ENCODE data around the gene DCAF5. TPM values are rescaled to one million over a fixed set of nuclear protein-coding genes. Genes with fewer than 3 reads are reported as not detected.

DCAF5 gene
- total and polyA plus RNA-seq, 2 of the 8 experiments (the other 6 are each of a cell fraction or from before 2014, with no cell fraction given) = 24.3 to 31.0 TPM

GRCh38 chr14:69064596-69064995 is 88.3 kb downstream of the DCAF5 start:
- Histone ChIP-seq H3K9me3 (ENCODE audit: insufficient read depth in 2 of 2, low read depth in 1 of 2, low read length in 1 of 2) (no peaks in the 10 kb centered on the region), H3K23me2 (ENCODE audit: low read depth, low read length) (no peaks in the 10 kb centered on the region), H2BK15ac (ENCODE audit: low read length) (no peak overlapping the region), H3K36me3 (ENCODE audit: control insufficient read depth in 2 of 4, insufficient read depth in 4 of 4, low read length in 3 of 4) (peaks cover 0 to 4% (median 3%) of the 10 kb centered on the region in 4 experiments; a peak in 1 of 8 replicates), H3K79me1 (ENCODE audit: low read depth, low read length) (no peaks in the 10 kb centered on the region), H4K8ac (ENCODE audit: extremely low read depth, insufficient read depth, low read length) (no peak overlapping the region), H4K20me1 (replicated peaks in 1 of 2; ENCODE audit: control insufficient read depth in 1 of 2, insufficient read depth in 2 of 2, low read length in 2 of 2) (no peaks in the 10 kb centered on the region), H3K4me1 (replicated peaks in 1 of 4; ENCODE audit: control insufficient read depth in 3 of 4, insufficient read depth in 4 of 4, low read length in 3 of 4) (no peaks in the 10 kb centered on the region), H3K79me2 (ENCODE audit: control insufficient read depth in 1 of 2, insufficient read depth in 2 of 2, low read length in 2 of 2) (no peaks in the 10 kb centered on the region), H3K4ac (replicated peaks; ENCODE audit: insufficient read length, low read depth, low read length) (no peak overlapping the region), H2AK5ac (ENCODE audit: low read depth, low read length) (no peak overlapping the region), H2BK120ac (replicated peaks; ENCODE audit: low read depth, low read length) (no peak overlapping the region), H3K18ac (ENCODE audit: extremely low read depth, low read length) (no peak overlapping the region), H3K27ac (ENCODE audit: low read depth, low read length) (no peak overlapping the region), H3K9ac (replicated peaks in 1 of 4; ENCODE audit: extremely low read depth in 1 of 4, low read depth in 3 of 4, low read length in 3 of 4) (no peak overlapping the region), H2BK12ac (ENCODE audit: low read depth, low read length) (no peak overlapping the region), H3K56ac (replicated peaks; ENCODE audit: insufficient read length, low read depth, low read length) (no peak overlapping the region), H4K5ac (ENCODE audit: insufficient read length, low read depth, low read length) (no peak overlapping the region), H4K91ac (replicated peaks; ENCODE audit: insufficient read length, low read length) (no peak overlapping the region), H3K23ac (ENCODE audit: insufficient read length) (no peak overlapping the region), H3K27me3 (replicated peaks in 1 of 4; ENCODE audit: control insufficient read depth in 3 of 4, extremely low read depth in 1 of 4, insufficient read depth in 3 of 4, low read length in 3 of 4) (no peaks in the 10 kb centered on the region), H2AFZ (ENCODE audit: low read length) (no peak overlapping the region), H3K4me2 (ENCODE audit: insufficient read depth in 1 of 2, low read depth in 2 of 2, low read length in 2 of 2) (no peak overlapping the region), H2BK20ac (ENCODE audit: low read length) (no peak overlapping the region), H3K14ac (ENCODE audit: insufficient read length) (no peak overlapping the region), H2BK5ac (ENCODE audit: low read depth, low read length) (no peak overlapping the region), H3K4me3 (ENCODE audit: extremely low read depth in 1 of 4, insufficient read depth in 2 of 4, low read depth in 3 of 4, low read length in 4 of 4) (no peak overlapping the region)
- FAIRE-seq (no peak), DNase-seq (ENCODE audit: low read depth in 1 of 2, low spot score in 2 of 2) (no peak)
- ChIA-PET CTCF (ENCODE audit: partially characterized antibody) (interaction anchor here (0.6 to 3.4 kb wide), 6 partner anchors 8 to 183 kb away, joined by 3 to 10 read pairs (median 4); no protein-coding TSS in a partner anchor), POLR2A (ENCODE audit: partially characterized antibody) (interaction anchor here (0.7 kb wide), 1 partner anchor 26 kb away, joined by 3 read pairs; no protein-coding TSS in a partner anchor)
- TF ChIP-seq YY1 (IDR thresholded peaks at IDR 0.05; ENCODE audit: low read depth, low read length) (no peak), HDAC6 (IDR thresholded peaks at IDR 0.05; ENCODE audit: low read depth, low read length) (no peak), RNF2 (IDR thresholded peaks at IDR 0.05; ENCODE audit: borderline replicate concordance, low read depth, low read length, missing control alignments, poor library complexity, severe bottlenecking) (no peak), NRF1 (IDR thresholded peaks at IDR 0.05; ENCODE audit: low read depth, low read length) (no peak), SP4 (IDR thresholded peaks at IDR 0.05; ENCODE audit: low read length) (no peak), JUND (IDR thresholded peaks at IDR 0.05; ENCODE audit: low read length) (no peak), TAF7 (optimal IDR thresholded peaks at IDR 0.05; ENCODE audit: borderline replicate concordance, low read depth, low read length) (no peak), KDM5A (IDR thresholded peaks at IDR 0.05; ENCODE audit: low read length) (no peak), POU5F1 (IDR thresholded peaks at IDR 0.05; ENCODE audit: low read depth, low read length) (no peak), GTF2F1 (IDR thresholded peaks at IDR 0.05; ENCODE audit: borderline replicate concordance, low read depth, low read length) (no peak), ZNF274 (IDR thresholded peaks at IDR 0.05; ENCODE audit: borderline replicate concordance, extremely low read depth, low read length) (no peak), BACH1 (IDR thresholded peaks at IDR 0.05; ENCODE audit: low read length) (no peak), JUN (IDR thresholded peaks at IDR 0.05; ENCODE audit: low read depth, low read length) (no peak)
